HepG2 (cell line): ENCODE data around the gene CELF2. TPM values are rescaled to one million over a fixed set of nuclear protein-coding genes. Genes with fewer than 3 reads are reported as not detected.

Source experiments
- ESRRA ChIP-seq: sonication (generic); formaldehyde crosslinking; IDR thresholded peaks from 2 replicates; pipeline ENCODE4 v1.5.1; 2020; ENCODE audit warnings: mild to moderate bottlenecking, low read depth, missing genetic modification reagents
- POLR2AphosphoS5 ChIP-seq: IDR thresholded peaks from 2 replicates; pipeline ENCODE4 v1.6.1; 2012; ENCODE audit warnings: low read depth, low read length
- SP140L ChIP-seq: sonication (generic); formaldehyde crosslinking; IDR thresholded peaks from 2 replicates; pipeline ENCODE4 v1.4.0; 2020; ENCODE audit warnings: missing genetic modification reagents, borderline replicate concordance
- THAP8 ChIP-seq: sonication (generic); formaldehyde crosslinking; IDR thresholded peaks from 2 replicates; pipeline ENCODE4 v1.5.1; 2020; ENCODE audit warnings: missing genetic modification reagents, mild to moderate bottlenecking, borderline replicate concordance
- ZSCAN21 ChIP-seq: sonication (generic); formaldehyde crosslinking; IDR thresholded peaks from 2 replicates; pipeline ENCODE4 v1.8.0; 2022; ENCODE audit warnings: mild to moderate bottlenecking, missing genetic modification reagents, moderate library complexity, borderline replicate concordance
- polyA plus RNA-seq, 8 experiments: library from polyadenylated mRNA; depleted of rRNA in 3 of 8; stranded (reverse) in 7 of 8; unstranded in 1 of 8; fragments of >200 nt; fragmentation: Illumina TruSeq in 4 of 8; extraction: Trizol in 4 of 8; gene quantifications; 2 replicates each; pipeline versions ENCODE4 v1.2.1 to v1.2.3, GENCODE V29; 2011 to 2016; ENCODE audit warnings: low read depth in 4 of 8, missing spikeins in 1 of 8, mixed read lengths in 1 of 8; ENCODE audit not compliant: insufficient read depth in 1 of 8
- total RNA-seq, 5 experiments: library from RNA; depleted of rRNA; stranded (reverse); fragments of >200 nt; fragmentation: Illumina TruSeq; extraction: Trizol; gene quantifications; 2 replicates each; pipeline ENCODE4 v1.2.3, GENCODE V29; 2016; ENCODE audit warnings: low read depth in 1 of 5
- TF ChIP-seq, protein P1 (sequence below), 2 experiments: fragments of 450-650 bp in 1 of 2; sonication (generic) in 1 of 2; formaldehyde crosslinking in 1 of 2; IDR thresholded peaks; 2 replicates each; pipeline versions ENCODE4 v1.6.1 to v1.8.0; 2016 to 2022; ENCODE audit warnings: antibody characterized with exemption in 1 of 2, mild to moderate bottlenecking in 1 of 2, missing genetic modification reagents in 1 of 2

The CELF2 gene
- total and polyA plus RNA-seq, 2 of the 13 experiments (the other 11 are each of a cell fraction or from before 2014, with no cell fraction given) = not detected

DNA sequence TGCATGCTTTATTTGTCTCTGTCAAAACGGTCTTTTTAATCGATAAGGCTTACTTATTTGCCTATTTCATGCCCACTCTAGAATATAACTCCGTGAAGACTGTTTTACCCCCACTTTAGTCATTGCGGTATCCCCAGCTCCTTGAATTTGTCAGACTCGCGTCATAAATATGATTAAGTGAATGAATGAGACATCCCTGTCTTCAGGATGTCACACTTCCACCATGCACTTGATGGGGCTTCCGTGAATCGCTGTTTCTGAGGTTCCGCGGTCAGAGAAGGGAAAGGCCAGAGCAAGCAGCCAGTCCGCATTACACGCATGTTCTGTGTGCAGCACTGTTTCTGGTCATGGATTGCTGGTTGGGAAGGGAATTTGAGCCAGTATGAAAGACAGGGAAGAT is 138.8 kb downstream of the CELF2 start (continued):
- TF ChIP-seq, protein P1, sequence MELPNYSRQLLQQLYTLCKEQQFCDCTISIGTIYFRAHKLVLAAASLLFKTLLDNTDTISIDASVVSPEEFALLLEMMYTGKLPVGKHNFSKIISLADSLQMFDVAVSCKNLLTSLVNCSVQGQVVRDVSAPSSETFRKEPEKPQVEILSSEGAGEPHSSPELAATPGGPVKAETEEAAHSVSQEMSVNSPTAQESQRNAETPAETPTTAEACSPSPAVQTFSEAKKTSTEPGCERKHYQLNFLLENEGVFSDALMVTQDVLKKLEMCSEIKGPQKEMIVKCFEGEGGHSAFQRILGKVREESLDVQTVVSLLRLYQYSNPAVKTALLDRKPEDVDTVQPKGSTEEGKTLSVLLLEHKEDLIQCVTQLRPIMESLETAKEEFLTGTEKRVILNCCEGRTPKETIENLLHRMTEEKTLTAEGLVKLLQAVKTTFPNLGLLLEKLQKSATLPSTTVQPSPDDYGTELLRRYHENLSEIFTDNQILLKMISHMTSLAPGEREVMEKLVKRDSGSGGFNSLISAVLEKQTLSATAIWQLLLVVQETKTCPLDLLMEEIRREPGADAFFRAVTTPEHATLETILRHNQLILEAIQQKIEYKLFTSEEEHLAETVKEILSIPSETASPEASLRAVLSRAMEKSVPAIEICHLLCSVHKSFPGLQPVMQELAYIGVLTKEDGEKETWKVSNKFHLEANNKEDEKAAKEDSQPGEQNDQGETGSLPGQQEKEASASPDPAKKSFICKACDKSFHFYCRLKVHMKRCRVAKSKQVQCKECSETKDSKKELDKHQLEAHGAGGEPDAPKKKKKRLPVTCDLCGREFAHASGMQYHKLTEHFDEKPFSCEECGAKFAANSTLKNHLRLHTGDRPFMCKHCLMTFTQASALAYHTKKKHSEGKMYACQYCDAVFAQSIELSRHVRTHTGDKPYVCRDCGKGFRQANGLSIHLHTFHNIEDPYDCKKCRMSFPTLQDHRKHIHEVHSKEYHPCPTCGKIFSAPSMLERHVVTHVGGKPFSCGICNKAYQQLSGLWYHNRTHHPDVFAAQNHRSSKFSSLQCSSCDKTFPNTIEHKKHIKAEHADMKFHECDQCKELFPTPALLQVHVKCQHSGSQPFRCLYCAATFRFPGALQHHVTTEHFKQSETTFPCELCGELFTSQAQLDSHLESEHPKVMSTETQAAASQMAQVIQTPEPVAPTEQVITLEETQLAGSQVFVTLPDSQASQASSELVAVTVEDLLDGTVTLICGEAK (IDR thresholded peaks at IDR 0.05) = no peak
- TF ChIP-seq, protein P1 (CRISPR knock-in tag; IDR thresholded peaks at IDR 0.05) = no peak
- TF ChIP-seq POLR2AphosphoS5 = no peak
- no peak for TF ChIP-seq THAP8 (CRISPR knock-in tag)
- TF ChIP-seq ESRRA = no peak
- TF ChIP-seq ZSCAN21 = no peak
- no peak for TF ChIP-seq SP140L (CRISPR knock-in tag)
- TF ChIP-seq, all 625 proteins: peak for 0
